T-helper 2 cell treated with Interferon-gamma antibody and Interleukin-4, amounts not matched to agents 5 μg/mL and 100 μg/mL, for 36 hours (primary cell): ENCODE results near the gene KDM4B.
"Not testable (repeated sequence)": the region's sequence is repeated elsewhere in the genome, so short reads cannot be mapped to it uniquely, and the experiment has no call there.

Source experiments
- DNase-seq: peaks from one replicate; pipeline ENCODE4 v3.0.0; 2021; ENCODE audit warnings: low spot score
- H3K27ac Mint-ChIP-seq: one replicate; pipeline ENCODE4 v1.8.0; 2021; ENCODE audit warnings: mild to moderate bottlenecking, mixed read lengths
- H3K27me3 Mint-ChIP-seq: one replicate; pipeline ENCODE4 v1.8.0; 2021; ENCODE audit warnings: low read depth, mixed read lengths
- H3K36me3 Mint-ChIP-seq: one replicate; pipeline ENCODE4 v1.8.0; 2021; ENCODE audit warnings: low read depth, mixed read lengths
- H3K4me1 Mint-ChIP-seq: one replicate; pipeline ENCODE4 v1.8.0; 2021; ENCODE audit warnings: low read depth, mixed read lengths
- H3K4me3 Mint-ChIP-seq: one replicate; pipeline ENCODE4 v1.8.0; 2022; ENCODE audit warnings: mild to moderate bottlenecking, moderate library complexity, mixed read lengths
- H3K9me3 Mint-ChIP-seq: one replicate; pipeline ENCODE4 v1.8.0; 2021; ENCODE audit warnings: mixed read lengths

KDM4B gene

DNA sequence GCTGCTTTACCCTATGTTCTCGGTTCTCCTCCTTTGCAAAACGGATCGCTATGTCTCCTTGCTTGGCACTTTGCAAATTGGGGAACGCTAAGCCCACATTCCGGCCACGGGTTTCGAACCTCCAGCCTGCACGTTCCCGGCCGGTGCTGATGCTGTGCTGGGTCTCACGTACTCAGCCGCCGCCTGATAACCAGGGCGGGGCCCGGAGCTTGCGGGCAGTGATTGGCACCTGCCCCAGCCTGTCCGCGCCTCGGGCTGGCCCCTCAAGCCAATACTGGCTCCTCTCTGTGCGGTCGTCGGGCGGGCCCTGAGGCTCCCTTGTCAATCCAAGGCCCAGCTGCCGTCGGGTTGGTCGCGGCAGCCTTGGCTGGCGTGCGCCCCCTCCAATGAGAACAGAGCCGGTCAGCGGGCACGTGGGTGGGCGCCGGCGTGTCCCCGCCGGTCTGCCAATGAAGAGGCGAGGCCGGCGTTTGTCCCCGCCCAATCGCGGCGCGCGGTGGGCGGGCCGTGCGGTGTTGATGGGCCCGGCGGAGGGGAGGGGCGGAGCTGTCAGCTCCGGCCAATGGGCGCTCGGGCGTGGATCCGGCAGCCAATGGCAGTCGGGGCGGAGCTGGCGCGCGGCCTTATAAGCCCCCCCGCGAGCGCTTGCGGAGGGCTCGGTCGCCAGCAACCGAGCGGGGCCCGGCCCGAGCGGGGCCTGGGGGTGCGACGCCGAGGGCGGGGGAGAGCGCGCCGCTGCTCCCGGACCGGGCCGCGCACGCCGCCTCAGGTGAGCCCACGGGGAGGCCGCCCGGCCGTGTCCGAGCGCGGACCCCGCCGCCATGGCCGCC, at the start of gene KDM4B:
Gene KDM4B, plus strand, starts transcription at position 652 of the 830 bp plus-strand sequence. CDS start 63,778 bp downstream, outside the sequence.
- H3K27ac Mint-ChIP-seq = peak within 1 kb of the TSS; percentile 93
- H3K4me1 Mint-ChIP-seq = peaks cover 34% of the 10 kb centered on the region
- H3K27me3 Mint-ChIP-seq = no peaks in the 10 kb centered on the region
- DNase-seq = peak; percentile 100
- no peaks in the 10 kb centered on the region for H3K9me3 Mint-ChIP-seq
- H3K36me3 Mint-ChIP-seq = peaks cover 38% of the 10 kb centered on the region
- peak within 1 kb of the TSS; percentile 97 for H3K4me3 Mint-ChIP-seq

DNA sequence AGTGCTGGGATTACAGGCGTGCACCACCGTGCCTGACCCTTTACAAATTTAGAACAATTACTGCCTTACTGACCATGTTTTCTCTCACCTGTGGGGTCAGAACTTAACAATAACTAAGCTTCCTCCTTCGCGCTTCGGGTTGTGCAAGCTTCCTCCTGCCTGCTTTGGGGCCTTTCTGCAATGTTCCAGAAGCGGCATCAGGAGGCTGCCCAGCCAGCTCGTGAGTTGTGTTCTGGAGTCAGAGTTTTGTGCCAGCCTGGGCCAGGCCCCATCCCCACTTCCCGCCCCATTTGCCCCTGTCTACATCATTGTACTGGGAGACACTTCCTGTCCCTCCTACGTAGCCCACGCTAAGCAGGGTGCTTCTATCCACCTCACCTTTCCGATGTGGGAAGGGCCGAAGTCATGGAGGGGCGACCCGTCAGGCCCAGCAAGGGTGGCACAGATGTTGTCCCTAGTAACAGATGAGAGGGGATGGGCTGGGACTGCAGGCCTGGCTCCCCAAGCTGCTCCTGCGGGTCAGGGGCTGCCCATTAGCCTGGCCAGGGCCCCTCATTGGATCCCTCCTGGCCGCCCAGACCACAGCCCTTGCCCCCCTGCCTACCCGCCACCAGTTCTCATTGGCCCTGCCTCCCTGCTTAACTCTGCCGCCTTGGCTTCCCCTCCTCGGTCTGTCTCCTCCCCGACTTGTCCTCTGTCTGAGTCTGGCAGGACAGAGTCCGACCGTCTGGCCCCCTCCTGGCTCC, 46.2 kb upstream of the KDM4B start:
- no peak overlapping the region for H3K4me3 Mint-ChIP-seq
- DNase-seq = no peak
- peaks cover 25% of the 10 kb centered on the region for H3K36me3 Mint-ChIP-seq
- H3K27ac Mint-ChIP-seq = peak overlapping the region; percentile 31
- no peaks in the 10 kb centered on the region for H3K9me3 Mint-ChIP-seq
- H3K27me3 Mint-ChIP-seq = no peaks in the 10 kb centered on the region
- peaks cover 7% of the 10 kb centered on the region for H3K4me1 Mint-ChIP-seq

DNA sequence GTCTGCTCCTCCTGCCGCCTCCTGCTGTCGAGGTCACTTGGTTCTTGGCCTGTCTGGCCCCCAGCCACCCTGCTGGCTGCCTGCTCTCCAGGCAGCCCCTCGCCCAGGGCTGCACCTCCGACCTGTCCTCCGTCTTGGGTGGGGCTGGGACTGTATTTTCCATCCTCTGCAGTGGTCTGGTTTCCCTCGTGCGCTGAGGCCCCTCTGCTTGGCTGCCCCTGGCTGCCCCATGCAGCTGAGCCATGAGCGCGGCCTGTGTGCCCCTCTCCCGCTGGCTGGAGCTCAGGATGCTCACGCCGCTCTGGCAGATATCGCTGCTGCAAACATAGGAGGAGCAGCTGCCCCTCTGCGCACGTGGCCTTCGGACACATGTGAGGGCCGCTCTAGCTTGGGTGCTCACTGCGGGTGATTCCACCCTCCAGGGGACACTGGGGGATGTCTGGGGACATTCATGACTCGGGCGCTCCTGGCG, 45.6 kb upstream of the KDM4B start:
- H3K4me3 Mint-ChIP-seq = no peak overlapping the region
- H3K27ac Mint-ChIP-seq = no peak overlapping the region
- DNase-seq = no peak
- H3K9me3 Mint-ChIP-seq = no peaks in the 10 kb centered on the region
- H3K4me1 Mint-ChIP-seq = peaks cover 5% of the 10 kb centered on the region
- H3K36me3 Mint-ChIP-seq = peaks cover 22% of the 10 kb centered on the region
- no peaks in the 10 kb centered on the region for H3K27me3 Mint-ChIP-seq

- no peaks in the 10 kb centered on the region for H3K27me3 Mint-ChIP-seq
- H3K36me3 Mint-ChIP-seq = peaks cover 20% of the 10 kb centered on the region
- H3K4me1 Mint-ChIP-seq = peaks cover 3% of the 10 kb centered on the region
- DNase-seq = no peak
- no peaks in the 10 kb centered on the region for H3K9me3 Mint-ChIP-seq
- H3K4me3 Mint-ChIP-seq = no peak overlapping the region
- no peak overlapping the region for H3K27ac Mint-ChIP-seq
Observed at GRCh38 chr19:4929186-4929585, 39.7 kb upstream of the KDM4B start.

DNA sequence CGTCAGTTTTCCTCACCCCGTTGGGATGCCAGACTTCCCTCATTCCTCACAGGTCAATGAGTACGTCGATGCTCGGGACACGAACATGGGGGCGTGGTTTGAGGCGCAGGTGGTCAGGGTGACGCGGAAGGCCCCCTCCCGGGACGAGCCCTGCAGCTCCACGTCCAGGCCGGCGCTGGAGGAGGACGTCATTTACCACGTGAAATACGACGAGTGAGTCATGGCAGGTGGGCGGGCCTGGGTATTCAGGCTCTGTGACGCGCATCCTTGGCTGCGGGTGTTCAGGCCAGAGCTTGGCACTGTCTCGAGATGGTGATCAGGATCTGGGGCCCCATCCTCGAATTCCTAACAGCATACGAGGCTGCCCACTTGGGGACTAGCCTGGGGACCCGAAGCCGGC, 38.2 kb upstream of the KDM4B start:
- no peak overlapping the region for H3K27ac Mint-ChIP-seq
- no peaks in the 10 kb centered on the region for H3K27me3 Mint-ChIP-seq
- no peaks in the 10 kb centered on the region for H3K9me3 Mint-ChIP-seq
- DNase-seq = no peak
- peaks cover 28% of the 10 kb centered on the region for H3K36me3 Mint-ChIP-seq
- H3K4me1 Mint-ChIP-seq = no peaks in the 10 kb centered on the region
- no peak overlapping the region for H3K4me3 Mint-ChIP-seq

GRCh38 chr19:4932711-4933110, 36.2 kb upstream of the KDM4B start:
- Mint-ChIP-seq H3K27me3 (no peaks in the 10 kb centered on the region), H3K27ac (no peak overlapping the region)

GRCh38 chr19:4933528-4933927, 35.4 kb upstream of the KDM4B start:
- Mint-ChIP-seq H3K27me3 (no peaks in the 10 kb centered on the region), H3K27ac (no peak overlapping the region), H3K36me3 (peaks cover 49% of the 10 kb centered on the region), H3K4me3 (no peak overlapping the region), H3K9me3 (no peaks in the 10 kb centered on the region), H3K4me1 (no peaks in the 10 kb centered on the region)
- DNase-seq = no peak

More at GRCh38 chr19:4932711-4933110, 36.2 kb upstream of the KDM4B start:
- no peaks in the 10 kb centered on the region for H3K9me3 Mint-ChIP-seq
- no peaks in the 10 kb centered on the region for H3K4me1 Mint-ChIP-seq
- DNase-seq = no peak
- H3K4me3 Mint-ChIP-seq = no peak overlapping the region
- peaks cover 43% of the 10 kb centered on the region for H3K36me3 Mint-ChIP-seq

- Mint-ChIP-seq H3K27ac (no peak overlapping the region), H3K27me3 (no peaks in the 10 kb centered on the region), H3K4me3 (no peak overlapping the region), H3K9me3 (no peaks in the 10 kb centered on the region), H3K36me3 (peaks cover 54% of the 10 kb centered on the region), H3K4me1 (no peaks in the 10 kb centered on the region)
- no peak for DNase-seq
Observed at GRCh38 chr19:4935444-4935843, 33.5 kb upstream of the KDM4B start.

DNA sequence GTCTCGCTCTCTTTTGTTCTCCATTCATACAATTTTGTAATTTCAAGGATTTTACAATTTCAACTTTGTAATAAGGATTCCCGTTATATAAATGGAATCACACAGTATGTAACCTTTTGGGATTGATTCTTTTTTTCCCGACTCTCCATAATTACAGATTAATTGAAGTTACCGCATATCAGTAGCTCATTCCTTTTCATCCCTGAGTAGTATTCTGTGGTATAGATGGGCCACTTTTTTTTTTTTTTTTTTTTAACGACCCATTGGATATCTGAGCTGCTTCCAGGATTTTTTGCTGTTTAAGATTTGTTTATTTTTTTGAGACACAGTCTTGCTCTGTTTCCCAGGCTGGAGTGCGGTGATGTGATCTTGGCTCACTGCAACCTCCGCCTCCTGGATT, 31.9 kb upstream of the KDM4B start:
- Mint-ChIP-seq H3K4me3 (no peak overlapping the region), H3K27ac (no peak overlapping the region), H3K9me3 (no peaks in the 10 kb centered on the region), H3K36me3 (peaks cover 53% of the 10 kb centered on the region), H3K4me1 (no peaks in the 10 kb centered on the region), H3K27me3 (no peaks in the 10 kb centered on the region)
- DNase-seq = no peak

DNA sequence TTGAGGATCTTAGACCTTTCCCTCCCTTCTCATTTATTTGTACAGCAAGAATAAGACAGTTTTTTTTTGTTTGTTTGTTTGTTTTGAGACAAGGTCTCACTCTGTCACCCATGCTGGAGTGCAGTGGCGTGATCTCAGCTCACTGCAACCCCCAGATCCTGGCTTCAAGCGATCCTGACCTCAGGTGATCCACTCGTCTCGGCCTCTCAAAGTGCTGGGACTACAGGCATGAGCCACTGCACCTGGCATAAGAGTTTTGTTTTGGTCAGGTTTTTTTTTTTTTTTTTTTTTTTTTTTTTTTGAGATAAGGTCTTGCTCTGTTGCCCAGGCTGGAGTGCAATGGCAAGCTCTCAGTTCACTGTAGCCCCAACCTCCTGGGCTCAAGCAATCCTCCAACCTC, 30.5 kb upstream of the KDM4B start:
- H3K4me3 Mint-ChIP-seq, H3K4me1 Mint-ChIP-seq, DNase-seq, H3K27ac Mint-ChIP-seq, H3K9me3 Mint-ChIP-seq, H3K27me3 Mint-ChIP-seq: not testable (repeated sequence)
- H3K36me3 Mint-ChIP-seq = peaks cover 49% of the 10 kb centered on the region

- no peak overlapping the region for H3K27ac Mint-ChIP-seq
- no peaks in the 10 kb centered on the region for H3K4me1 Mint-ChIP-seq
- H3K9me3 Mint-ChIP-seq = no peaks in the 10 kb centered on the region
- DNase-seq = no peak
- H3K4me3 Mint-ChIP-seq = no peak overlapping the region
- no peaks in the 10 kb centered on the region for H3K27me3 Mint-ChIP-seq
- H3K36me3 Mint-ChIP-seq = peaks cover 48% of the 10 kb centered on the region
Observed at GRCh38 chr19:4939466-4939865, 29.4 kb upstream of the KDM4B start.

GRCh38 chr19:4941638-4942169, 27.2 kb upstream of the KDM4B start:
- H3K36me3 Mint-ChIP-seq = peaks cover 38% of the 10 kb centered on the region

DNA sequence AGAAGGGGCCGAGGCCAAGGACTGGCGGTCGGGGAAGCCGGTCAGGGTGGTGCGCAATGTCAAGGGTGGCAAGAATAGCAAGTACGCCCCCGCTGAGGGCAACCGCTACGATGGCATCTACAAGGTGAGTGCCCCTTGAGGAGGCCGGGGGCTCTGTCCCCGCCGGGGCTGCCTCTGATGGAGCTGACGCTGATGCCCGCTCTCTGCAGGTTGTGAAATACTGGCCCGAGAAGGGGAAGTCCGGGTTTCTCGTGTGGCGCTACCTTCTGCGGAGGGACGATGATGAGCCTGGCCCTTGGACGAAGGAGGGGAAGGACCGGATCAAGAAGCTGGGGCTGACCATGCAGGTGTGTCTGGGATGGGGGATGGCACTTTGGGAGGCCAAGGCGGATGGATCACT, 18.3 kb upstream of the KDM4B start:
- not testable (repeated sequence) for H3K27me3 Mint-ChIP-seq, H3K9me3 Mint-ChIP-seq, H3K27ac Mint-ChIP-seq, H3K4me3 Mint-ChIP-seq, H3K4me1 Mint-ChIP-seq, DNase-seq
- peaks cover 50% of the 10 kb centered on the region for H3K36me3 Mint-ChIP-seq

More at GRCh38 chr19:4941638-4942169, 27.2 kb upstream of the KDM4B start:
- H3K27ac Mint-ChIP-seq, H3K9me3 Mint-ChIP-seq, H3K4me1 Mint-ChIP-seq, H3K27me3 Mint-ChIP-seq, DNase-seq, H3K4me3 Mint-ChIP-seq: not testable (repeated sequence)

DNA sequence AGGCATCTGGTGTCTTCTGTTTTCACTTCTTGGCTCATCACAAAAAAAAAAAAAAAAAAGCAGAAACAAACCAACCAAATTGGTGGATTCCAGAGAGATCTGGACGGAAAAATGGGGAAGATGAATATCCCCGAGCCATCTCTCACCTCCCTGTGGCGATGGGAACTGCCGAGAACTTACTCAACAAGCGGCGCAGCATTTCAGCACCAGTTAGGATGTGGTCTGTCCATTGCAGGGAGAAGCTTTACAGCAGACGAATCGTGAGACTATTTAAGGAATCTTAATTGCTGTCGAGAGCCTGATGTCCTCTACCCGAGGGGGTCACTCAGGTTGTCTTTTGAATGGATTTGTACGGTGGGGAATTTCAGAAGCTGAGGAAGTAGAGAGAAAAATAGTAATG, 17.3 kb upstream of the KDM4B start:
- Mint-ChIP-seq H3K36me3 (peaks cover 49% of the 10 kb centered on the region), H3K27me3 (no peaks in the 10 kb centered on the region), H3K27ac (no peak overlapping the region), H3K4me3 (no peak overlapping the region), H3K9me3 (no peaks in the 10 kb centered on the region), H3K4me1 (no peaks in the 10 kb centered on the region)
- DNase-seq = no peak
